Breast epithelium (tissue), 3 donors: ENCODE measurements around the gene THADA.
A peak's percentile ranks its signal among the peaks of the same experiment; 100 is the strongest.

ENCODE experiments used
- CTCF ChIP-seq, 3 donors: fragments of 450-650 bp; IDR thresholded peaks; one replicate each; pipeline ENCODE4 v1.5.1; 2016 to 2017; ENCODE audit warnings: antibody characterized with exemption in 3 of 3, mild to moderate bottlenecking in 3 of 3, moderate library complexity in 3 of 3
- POLR2AphosphoS5 ChIP-seq, 3 donors: sonication (generic); formaldehyde crosslinking; IDR thresholded peaks; one replicate each; pipeline ENCODE4 v1.6.1; 2017; ENCODE audit warnings: antibody characterized with exemption in 3 of 3

GRCh38 chr2:43305517-43305916 lies 290.3 kb downstream of the THADA start:
- no peak for TF ChIP-seq CTCF (IDR thresholded peaks at IDR 0.05)
- TF ChIP-seq POLR2AphosphoS5 (IDR thresholded peaks at IDR 0.05), result peak in 1 of 3 donors; percentile 43
